Measurements from ENCODE around the gene PDCD1. TPM values are rescaled to one million over a fixed set of nuclear protein-coding genes. Genes with fewer than 3 reads are reported as not detected.

Gene PDCD1
- total and polyA plus RNA-seq, 2 of the 8 experiments (the other 6 are each of a cell fraction or from before 2014, with no cell fraction given): 0.48 to 1.1 TPM

- Histone ChIP-seq H3K27me3 (replicated peaks in 1 of 4; ENCODE audit: control insufficient read depth in 3 of 4, extremely low read depth in 1 of 4, insufficient read depth in 3 of 4, low read length in 3 of 4) (no peaks in the 10 kb centered on the region), H3K36me3 (ENCODE audit: control insufficient read depth in 2 of 4, insufficient read depth in 4 of 4, low read length in 3 of 4) (no peaks in the 10 kb centered on the region), H3K4me3 (ENCODE audit: extremely low read depth in 1 of 4, insufficient read depth in 2 of 4, low read depth in 3 of 4, low read length in 4 of 4) (no peak overlapping the region), H3K9me3 (ENCODE audit: insufficient read depth in 2 of 2, low read depth in 1 of 2, low read length in 1 of 2) (peaks cover 1 to 5% of the 10 kb centered on the region in 2 experiments; a peak in 3 of 4 replicates), H2BK20ac (ENCODE audit: low read length) (no peak overlapping the region), H3K4ac (replicated peaks; ENCODE audit: insufficient read length, low read depth, low read length) (peak overlapping the region; percentile 51), H3K79me1 (ENCODE audit: low read depth, low read length) (no peaks in the 10 kb centered on the region), H3K23me2 (ENCODE audit: low read depth, low read length) (no peaks in the 10 kb centered on the region), H4K8ac (ENCODE audit: extremely low read depth, insufficient read depth, low read length) (no peak overlapping the region), H3K14ac (ENCODE audit: insufficient read length) (no peak overlapping the region), H2BK5ac (ENCODE audit: low read depth, low read length) (no peak overlapping the region), H3K4me2 (ENCODE audit: insufficient read depth in 1 of 2, low read depth in 2 of 2, low read length in 2 of 2) (peak overlapping the region in 1 of 2 experiments; percentile 26; a peak in 1 of 4 replicates), H4K20me1 (replicated peaks in 1 of 2; ENCODE audit: control insufficient read depth in 1 of 2, insufficient read depth in 2 of 2, low read length in 2 of 2) (no peaks in the 10 kb centered on the region), H2BK120ac (replicated peaks; ENCODE audit: low read depth, low read length) (no peak overlapping the region), H2BK12ac (ENCODE audit: low read depth, low read length) (peak overlapping the region; percentile 27; the same call in 1 of the 2 replicates), H3K4me1 (replicated peaks in 1 of 4; ENCODE audit: control insufficient read depth in 3 of 4, insufficient read depth in 4 of 4, low read length in 3 of 4) (peaks cover 0 to 9% (median 0%) of the 10 kb centered on the region in 4 experiments; a peak in 2 of 7 replicates), H2AK5ac (ENCODE audit: low read depth, low read length) (no peak overlapping the region), H3K79me2 (ENCODE audit: control insufficient read depth in 1 of 2, insufficient read depth in 2 of 2, low read length in 2 of 2) (no peaks in the 10 kb centered on the region), H3K23ac (ENCODE audit: insufficient read length) (no peak overlapping the region), H3K18ac (ENCODE audit: extremely low read depth, low read length) (no peak overlapping the region; the same call in 1 of the 2 replicates), H2BK15ac (ENCODE audit: low read length) (no peak overlapping the region), H3K27ac (ENCODE audit: low read depth, low read length) (no peak overlapping the region), H4K5ac (ENCODE audit: insufficient read length, low read depth, low read length) (no peak overlapping the region), H3K9ac (replicated peaks in 1 of 4; ENCODE audit: extremely low read depth in 1 of 4, low read depth in 3 of 4, low read length in 3 of 4) (no peak overlapping the region), H2AFZ (ENCODE audit: low read length) (no peak overlapping the region; the same call in 1 of the 2 replicates), H4K91ac (replicated peaks; ENCODE audit: insufficient read length, low read length) (peak overlapping the region; percentile 39), H3K56ac (replicated peaks; ENCODE audit: insufficient read length, low read depth, low read length) (no peak overlapping the region)
- DNase-seq (ENCODE audit: low read depth in 1 of 2, low spot score in 2 of 2) (no peak), FAIRE-seq (no peak)
- WGBS, 2 experiments (ENCODE audit: extremely low coverage in 1 of 2, insufficient coverage in 1 of 2, insufficient read length in 1 of 2, insufficient replicate concordance in 2 of 2, low coverage in 1 of 2, low lambda C conversion rate in 2 of 2, missing lambda C conversion rate in 1 of 2): 91% methylated on average over 22 of the region's 28 CpGs; no CpG with 5 or more reads in 1 of the 2 experiments
- ChIA-PET CTCF (ENCODE audit: partially characterized antibody) (no interaction called here), POLR2A (ENCODE audit: partially characterized antibody) (no interaction called here)
- no peak for TF ChIP-seq USF2 (IDR thresholded peaks at IDR 0.05; ENCODE audit: low read length)
- TF ChIP-seq EP300 (IDR thresholded peaks at IDR 0.05; ENCODE audit: borderline replicate concordance in 1 of 2, low read depth in 2 of 2, low read length in 2 of 2): peak in 1 of 2 experiments; percentile 71; a peak in 1 of 3 replicates
Observed at GRCh38 chr2:241821460-241822263, 37.0 kb downstream of the PDCD1 start.

Measured in H1 (cell line).